PC-9 (cell line): ENCODE measurements around the gene LRIG2.

Source experiments
- EZH2 ChIP-seq: fragments of 200-600 bp; sonication (generic); IDR thresholded peaks from 2 replicates; pipeline ENCODE4 v1.8.0; 2017; ENCODE audit warnings: antibody characterized with exemption, low read depth
- TF ChIP-seq, protein P1 (sequence below): fragments of 200-600 bp; sonication (generic); conservative IDR thresholded peaks from 2 replicates; pipeline ENCODE4 v1.6.1; 2017; ENCODE audit warnings: mixed run types, antibody characterized with exemption, mild to moderate bottlenecking, moderate library complexity

DNA sequence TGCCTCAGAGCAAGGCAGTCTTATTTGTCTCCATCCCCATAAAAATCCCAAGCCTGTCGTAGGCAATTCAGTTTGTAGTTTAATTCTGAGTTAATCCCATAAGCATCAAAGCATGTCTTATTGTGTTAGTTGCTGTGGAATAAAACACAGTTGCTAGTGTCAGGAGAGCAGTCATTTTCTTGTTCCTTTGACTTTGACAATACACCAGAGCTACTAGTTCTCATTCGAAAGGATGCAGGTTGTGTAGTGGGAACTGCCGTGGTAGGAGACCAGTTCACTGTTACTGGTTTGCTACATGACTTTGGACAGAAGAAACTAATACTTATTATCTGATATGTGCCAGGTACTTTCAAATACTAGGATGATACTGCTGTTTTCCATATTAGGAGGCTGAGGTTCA lies 23.5 kb downstream of the LRIG2 start:
- TF ChIP-seq, protein P1, sequence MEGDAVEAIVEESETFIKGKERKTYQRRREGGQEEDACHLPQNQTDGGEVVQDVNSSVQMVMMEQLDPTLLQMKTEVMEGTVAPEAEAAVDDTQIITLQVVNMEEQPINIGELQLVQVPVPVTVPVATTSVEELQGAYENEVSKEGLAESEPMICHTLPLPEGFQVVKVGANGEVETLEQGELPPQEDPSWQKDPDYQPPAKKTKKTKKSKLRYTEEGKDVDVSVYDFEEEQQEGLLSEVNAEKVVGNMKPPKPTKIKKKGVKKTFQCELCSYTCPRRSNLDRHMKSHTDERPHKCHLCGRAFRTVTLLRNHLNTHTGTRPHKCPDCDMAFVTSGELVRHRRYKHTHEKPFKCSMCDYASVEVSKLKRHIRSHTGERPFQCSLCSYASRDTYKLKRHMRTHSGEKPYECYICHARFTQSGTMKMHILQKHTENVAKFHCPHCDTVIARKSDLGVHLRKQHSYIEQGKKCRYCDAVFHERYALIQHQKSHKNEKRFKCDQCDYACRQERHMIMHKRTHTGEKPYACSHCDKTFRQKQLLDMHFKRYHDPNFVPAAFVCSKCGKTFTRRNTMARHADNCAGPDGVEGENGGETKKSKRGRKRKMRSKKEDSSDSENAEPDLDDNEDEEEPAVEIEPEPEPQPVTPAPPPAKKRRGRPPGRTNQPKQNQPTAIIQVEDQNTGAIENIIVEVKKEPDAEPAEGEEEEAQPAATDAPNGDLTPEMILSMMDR: no peak
- no peak for TF ChIP-seq EZH2
